Smooth muscle cell (in vitro differentiated cells): ENCODE results near the gene KRT8. TPM values are rescaled to one million over a fixed set of nuclear protein-coding genes. Genes with fewer than 3 reads are reported as not detected.

Source experiments
- DNase-seq: peaks from one replicate; lab custom pipeline; 2025; ENCODE audit not compliant: unreplicated experiment; lab: John Stamatoyannopoulos, UW
- H2AFZ ChIP-seq: fragments of 200-600 bp; sonication (generic); 2 replicates; pipeline ENCODE4 v1.6.0; 2016; ENCODE audit warnings: antibody characterized with exemption, low read depth, mild to moderate bottlenecking
- H3F3A ChIP-seq: fragments of 200-600 bp; sonication (generic); 2 replicates; pipeline ENCODE4 v1.6.0; 2017; ENCODE audit warnings: antibody characterized with exemption, low read depth
- H3K27ac ChIP-seq: fragments of 200-600 bp; sonication (generic); 2 replicates; pipeline ENCODE4 v1.5.1; 2016; ENCODE audit warnings: low read depth, mild to moderate bottlenecking
- H3K27me3 ChIP-seq: fragments of 200-600 bp; sonication (generic); 2 replicates; pipeline ENCODE4 v1.6.1; 2016; ENCODE audit warnings: low read depth, mild to moderate bottlenecking
- H3K36me3 ChIP-seq: fragments of 200-600 bp; sonication (generic); 2 replicates; pipeline ENCODE4 v1.5.1; 2016; ENCODE audit warnings: low read depth
- H3K4me1 ChIP-seq: fragments of 200-600 bp; sonication (generic); 2 replicates; pipeline ENCODE4 v1.5.1; 2016; ENCODE audit warnings: low read depth
- H3K4me2 ChIP-seq: fragments of 200-600 bp; sonication (generic); 2 replicates; pipeline ENCODE4 v1.6.0; 2016; ENCODE audit warnings: mild to moderate bottlenecking
- H3K4me3 ChIP-seq: fragments of 200-600 bp; sonication (generic); 2 replicates; pipeline ENCODE4 v1.5.1; 2016; ENCODE audit warnings: mild to moderate bottlenecking
- H3K79me2 ChIP-seq: fragments of 200-600 bp; sonication (generic); 2 replicates; pipeline ENCODE4 v1.6.0; 2016; ENCODE audit warnings: low read depth, mild to moderate bottlenecking
- H3K9ac ChIP-seq: fragments of 200-600 bp; sonication (generic); 2 replicates; pipeline ENCODE4 v1.6.0; 2016; ENCODE audit warnings: low read depth
- H3K9me3 ChIP-seq: fragments of 200-600 bp; sonication (generic); replicated peaks from 2 replicates; pipeline ENCODE4 v1.5.1; 2016; ENCODE audit warnings: low read depth
- H4K20me1 ChIP-seq: fragments of 200-600 bp; sonication (generic); 2 replicates; pipeline ENCODE4 v1.6.0; 2016; ENCODE audit warnings: low read depth
- WGBS: methylation state at CpG from one replicate; pipeline ENCODE4 v1.1.7; 2016; ENCODE audit warnings: low lambda C conversion rate; 5-methylcytosine and 5-hydroxymethylcytosine counted together
- polyA plus RNA-seq: library from polyadenylated mRNA; unstranded; fragments of >200 nt; fragmentation: Nextera tagmentation; extraction: Ambion mirVana; gene quantifications from 2 replicates; pipeline ENCODE4 v1.2.1, GENCODE V29; 2016
- total RNA-seq: library from RNA; depleted of rRNA; stranded (reverse); fragments of >200 nt; gene quantifications from 2 replicates; pipeline ENCODE4 v1.2.3, GENCODE V29; 2014
- TF ChIP-seq, protein P1 (sequence below): fragments of 200-600 bp; sonication (generic); IDR thresholded peaks from 2 replicates; pipeline ENCODE4 v1.5.1; 2017; ENCODE audit warnings: borderline replicate concordance, mild to moderate bottlenecking, antibody characterized with exemption; ENCODE audit not compliant: insufficient read depth, poor library complexity, severe bottlenecking

Gene KRT8
- total and polyA plus RNA-seq, 2 experiments from 2014 or later, result 929 to 1,025 TPM

DNA sequence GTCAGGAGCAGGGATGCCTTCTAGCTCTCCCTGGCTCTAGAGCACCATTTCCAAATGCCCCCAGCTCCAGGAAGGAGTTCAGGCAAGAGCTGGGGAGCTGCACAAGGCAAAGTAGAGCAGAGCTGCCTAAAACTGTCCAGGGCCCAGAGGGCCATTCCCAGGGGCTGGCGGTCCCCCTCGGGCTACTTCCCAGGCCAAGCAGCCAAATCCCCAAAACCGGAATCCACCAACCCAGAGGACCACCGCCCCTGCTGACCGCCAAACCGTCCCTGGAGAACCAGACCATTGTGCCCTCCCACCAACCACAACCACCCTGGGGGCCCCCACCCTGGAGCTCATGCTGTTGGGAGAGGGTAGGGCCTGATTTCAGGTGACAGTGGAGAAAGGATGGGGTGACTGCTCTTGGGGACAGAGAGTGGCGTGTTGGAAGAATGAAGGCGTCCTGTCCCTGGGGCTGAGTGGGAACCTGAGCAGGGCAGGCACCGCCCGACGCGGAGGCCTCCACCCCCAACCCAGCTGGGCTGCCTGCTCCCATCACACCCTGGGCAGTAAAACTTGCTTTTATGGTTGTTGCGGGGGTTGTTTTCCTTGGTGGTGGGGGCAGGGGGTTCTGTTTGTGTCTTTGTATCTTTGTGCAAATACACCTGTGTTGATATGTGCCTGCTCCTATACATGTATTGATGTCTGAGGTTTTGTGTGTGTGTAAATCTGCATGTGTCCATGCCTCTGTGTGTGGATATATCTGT lies 32.1 kb downstream of the KRT8 start:
- Histone ChIP-seq H3K4me2 (peak overlapping the region; percentile 85), H3K9me3 (no peaks in the 10 kb centered on the region), H3F3A (peaks cover 19% of the 10 kb centered on the region), H3K79me2 (no peaks in the 10 kb centered on the region), H3K4me1 (peaks cover 14% of the 10 kb centered on the region), H4K20me1 (no peaks in the 10 kb centered on the region), H3K4me3 (no peak overlapping the region), H3K27ac (peak overlapping the region; percentile 97), H3K9ac (no peak overlapping the region), H2AFZ (no peak overlapping the region), H3K36me3 (no peaks in the 10 kb centered on the region), H3K27me3 (no peaks in the 10 kb centered on the region)
- DNase-seq, result no peak
- TF ChIP-seq, protein P1, sequence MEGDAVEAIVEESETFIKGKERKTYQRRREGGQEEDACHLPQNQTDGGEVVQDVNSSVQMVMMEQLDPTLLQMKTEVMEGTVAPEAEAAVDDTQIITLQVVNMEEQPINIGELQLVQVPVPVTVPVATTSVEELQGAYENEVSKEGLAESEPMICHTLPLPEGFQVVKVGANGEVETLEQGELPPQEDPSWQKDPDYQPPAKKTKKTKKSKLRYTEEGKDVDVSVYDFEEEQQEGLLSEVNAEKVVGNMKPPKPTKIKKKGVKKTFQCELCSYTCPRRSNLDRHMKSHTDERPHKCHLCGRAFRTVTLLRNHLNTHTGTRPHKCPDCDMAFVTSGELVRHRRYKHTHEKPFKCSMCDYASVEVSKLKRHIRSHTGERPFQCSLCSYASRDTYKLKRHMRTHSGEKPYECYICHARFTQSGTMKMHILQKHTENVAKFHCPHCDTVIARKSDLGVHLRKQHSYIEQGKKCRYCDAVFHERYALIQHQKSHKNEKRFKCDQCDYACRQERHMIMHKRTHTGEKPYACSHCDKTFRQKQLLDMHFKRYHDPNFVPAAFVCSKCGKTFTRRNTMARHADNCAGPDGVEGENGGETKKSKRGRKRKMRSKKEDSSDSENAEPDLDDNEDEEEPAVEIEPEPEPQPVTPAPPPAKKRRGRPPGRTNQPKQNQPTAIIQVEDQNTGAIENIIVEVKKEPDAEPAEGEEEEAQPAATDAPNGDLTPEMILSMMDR, result no peak
- WGBS, result 86% methylated on average over 13 of the region's 13 CpGs

DNA sequence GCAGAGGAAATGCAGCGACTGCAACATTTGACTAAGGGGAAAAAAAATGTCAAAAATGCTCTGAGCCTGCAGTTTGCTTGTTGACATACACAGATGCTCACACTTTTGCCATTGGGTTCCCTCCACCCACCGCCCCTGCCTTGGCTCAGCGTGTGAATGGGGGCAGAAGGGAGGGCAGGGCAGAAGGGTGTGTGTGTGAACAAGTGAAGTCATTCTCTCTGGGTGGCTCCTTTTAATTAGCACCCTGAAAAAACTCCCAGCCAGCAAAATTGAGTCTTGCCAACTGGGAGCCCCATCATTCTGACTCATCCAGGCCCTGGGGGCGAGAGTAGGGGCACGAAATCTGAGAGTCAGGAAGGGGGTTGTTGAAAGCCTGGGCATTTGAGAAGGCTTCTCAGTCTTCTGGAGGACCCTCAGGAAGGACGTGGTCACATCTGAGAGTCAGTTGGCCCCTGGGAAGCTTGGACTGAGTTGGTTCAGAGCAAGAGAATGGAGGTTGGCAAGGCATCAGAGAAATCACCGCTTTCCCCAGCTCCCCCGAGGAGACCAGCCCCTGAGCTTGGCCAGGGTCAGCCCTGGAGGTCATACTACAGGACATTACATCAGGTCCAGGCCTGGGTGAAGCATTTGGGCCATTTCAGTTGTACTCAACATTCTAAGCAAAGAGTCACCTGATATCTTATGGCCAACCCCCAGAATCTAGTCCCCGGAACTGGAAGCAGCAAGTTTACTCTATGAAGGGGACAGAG lies 33.4 kb downstream of the KRT8 start:
- H3K4me3 ChIP-seq, result no peak overlapping the region
- peak overlapping the region; percentile 54 for H3K9ac ChIP-seq

DNA sequence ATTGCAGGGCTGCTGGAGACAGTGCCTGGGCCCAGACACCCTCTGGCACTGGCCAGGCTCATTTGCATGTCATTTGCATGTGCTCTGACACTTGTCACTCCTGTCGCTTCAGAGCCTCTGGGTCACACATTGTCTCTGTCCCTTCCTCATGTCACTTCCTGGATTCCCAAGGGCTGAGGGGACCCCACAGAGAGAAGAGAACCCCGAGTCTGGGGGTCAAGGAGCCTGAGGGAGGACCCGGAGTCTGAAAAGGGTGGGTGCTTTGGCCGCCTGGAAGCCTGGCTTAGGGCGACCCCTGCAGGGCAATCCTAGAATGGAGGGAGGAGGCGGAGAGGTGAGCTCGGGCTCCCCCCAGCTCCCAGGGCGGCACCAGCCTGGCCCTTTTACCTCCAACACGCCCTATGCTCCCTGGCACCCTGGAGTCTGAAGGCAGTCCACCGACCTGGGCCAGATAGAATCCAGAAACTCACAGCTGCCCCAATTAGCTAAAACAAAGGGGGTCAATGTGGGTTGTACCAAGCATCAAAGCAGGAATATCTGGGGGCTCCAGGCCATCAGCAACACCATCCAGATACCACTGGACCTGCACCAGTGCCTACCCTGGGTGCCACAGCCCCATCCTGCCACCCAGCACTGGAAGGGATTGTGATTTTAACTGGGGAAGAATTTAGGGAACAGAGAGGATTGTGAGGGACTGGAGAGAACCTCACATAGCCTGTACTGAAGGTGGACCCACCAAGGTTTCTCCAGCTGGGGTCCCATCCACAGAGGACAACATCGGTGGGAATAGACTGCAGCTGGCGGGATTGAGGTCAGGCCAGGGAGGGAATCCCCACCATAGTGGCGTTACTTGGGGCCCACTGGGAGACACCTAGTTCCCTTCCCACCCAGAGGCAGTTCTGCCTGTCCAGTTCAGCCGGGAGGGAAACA lies 34.2 kb downstream of the KRT8 start:
- Histone ChIP-seq H3K4me3 (no peak overlapping the region), H4K20me1 (no peaks in the 10 kb centered on the region), H3K4me2 (peak overlapping the region; percentile 58), H3K36me3 (no peaks in the 10 kb centered on the region), H3K27me3 (no peaks in the 10 kb centered on the region), H2AFZ (no peak overlapping the region), H3K27ac (peak overlapping the region; percentile 97), H3K4me1 (peaks cover 14% of the 10 kb centered on the region), H3K9me3 (no peaks in the 10 kb centered on the region), H3F3A (peaks cover 16% of the 10 kb centered on the region), H3K9ac (peak overlapping the region; percentile 13), H3K79me2 (no peaks in the 10 kb centered on the region)
- 35% methylated on average over 14 of the region's 14 CpGs for WGBS
- TF ChIP-seq, protein P1, result peak; percentile 78
- peak; percentile 30 for DNase-seq

More for the DNA sequence above, 33.4 kb downstream of the KRT8 start:
- Histone ChIP-seq H3K27me3 (no peaks in the 10 kb centered on the region), H3K4me1 (peaks cover 14% of the 10 kb centered on the region), H3K27ac (peak overlapping the region; percentile 97), H2AFZ (no peak overlapping the region), H3F3A (peaks cover 19% of the 10 kb centered on the region), H3K4me2 (peak overlapping the region; percentile 58), H3K79me2 (no peaks in the 10 kb centered on the region), H3K9me3 (no peaks in the 10 kb centered on the region), H4K20me1 (no peaks in the 10 kb centered on the region), H3K36me3 (no peaks in the 10 kb centered on the region)
- no peak for DNase-seq
- WGBS, result 42% methylated on average over 9 of the region's 9 CpGs
- TF ChIP-seq, protein P1, result no peak
